ENCODE measurements around the gene ARHGAP8.

- no peak for TF ChIP-seq CTCF (IDR thresholded peaks at IDR 0.05)
- TF ChIP-seq EZH2 (IDR thresholded peaks at IDR 0.05; ENCODE audit: borderline replicate concordance, insufficient read depth, low read depth, low read length, poor library complexity, severe bottlenecking), result no peak
These were observed 75.4 kb downstream of the ARHGAP8 start for GRCh38 chr22:44827666-44828190.

Measured in B cell (primary cell).